SK-N-SH treated with all-trans-retinoic acid at 6 μM for 48 hours (cell line): Measurements from ENCODE around the gene ADAMTS10.

Source experiments
- ATAC-seq: fragments of 200-7000 bp; cut with Tn5 transposase; 3 replicates; pipeline ENCODE4 v1.9.1; 2020; ENCODE audit warnings: mild to moderate bottlenecking, moderate library complexity
- ARNTL ChIP-seq: fragments of 450-650 bp; formaldehyde crosslinking; IDR thresholded peaks from 2 replicates; pipeline ENCODE4 v1.5.0; 2020; ENCODE audit warnings: low read depth, mild to moderate bottlenecking, moderate library complexity, borderline replicate concordance
- BACH2 ChIP-seq: fragments of 250-450 bp; sonication (Bioruptor Pico); IDR thresholded peaks from 2 replicates; pipeline ENCODE4 v1.9.0; 2021; ENCODE audit warnings: mild to moderate bottlenecking, borderline replicate concordance
- CREB5 ChIP-seq: fragments of 250-450 bp; sonication (Bioruptor Pico); IDR thresholded peaks from 2 replicates; pipeline ENCODE4 v1.5.1; 2020; ENCODE audit warnings: low read depth, mild to moderate bottlenecking, moderate library complexity
- CSDC2 ChIP-seq: fragments of 250-450 bp; sonication (Bioruptor Pico); IDR thresholded peaks from 2 replicates; pipeline ENCODE4 v1.5.0; 2020; ENCODE audit warnings: mild to moderate bottlenecking, moderate library complexity
- CSRNP3 ChIP-seq: fragments of 250-450 bp; sonication (Bioruptor Pico); IDR thresholded peaks from 2 replicates; pipeline ENCODE4 v1.5.1; 2021; ENCODE audit warnings: mild to moderate bottlenecking, moderate library complexity
- ESRRG ChIP-seq: fragments of 250-450 bp; sonication (Bioruptor Pico); IDR thresholded peaks from 2 replicates; pipeline ENCODE4 v1.6.1; 2021; ENCODE audit warnings: mild to moderate bottlenecking
- ISL1 ChIP-seq: fragments of 250-450 bp; sonication (Bioruptor Pico); IDR thresholded peaks from 2 replicates; pipeline ENCODE4 v2.1.2; 2022; ENCODE audit warnings: mild to moderate bottlenecking, moderate library complexity
- PATZ1 ChIP-seq: fragments of 250-450 bp; sonication (Bioruptor Pico); IDR thresholded peaks from 2 replicates; pipeline ENCODE4 v1.8.0; 2020; ENCODE audit warnings: mild to moderate bottlenecking, moderate library complexity, borderline replicate concordance
- POU6F1 ChIP-seq: fragments of 250-450 bp; sonication (Bioruptor Pico); IDR thresholded peaks from 2 replicates; pipeline ENCODE4 v1.8.0; 2021; ENCODE audit warnings: low read depth, mild to moderate bottlenecking, moderate library complexity, borderline replicate concordance
- PPARA ChIP-seq: fragments of 250-450 bp; sonication (Bioruptor Pico); IDR thresholded peaks from 2 replicates; pipeline ENCODE4 v1.5.0; 2020; ENCODE audit warnings: mild to moderate bottlenecking, borderline replicate concordance
- RARB ChIP-seq: fragments of 250-450 bp; sonication (Bioruptor Pico); IDR thresholded peaks from 2 replicates; pipeline ENCODE4 v1.8.0; 2021; ENCODE audit warnings: mild to moderate bottlenecking, moderate library complexity
- TOX ChIP-seq: fragments of 250-450 bp; sonication (Bioruptor Pico); IDR thresholded peaks from 2 replicates; pipeline ENCODE4 v1.8.0; 2021; ENCODE audit warnings: mild to moderate bottlenecking, moderate library complexity, borderline replicate concordance
- TSHZ2 ChIP-seq: fragments of 250-450 bp; sonication (Bioruptor Pico); IDR thresholded peaks from 2 replicates; pipeline ENCODE4 v1.5.0; 2020; ENCODE audit warnings: mild to moderate bottlenecking, moderate library complexity
- ZC3H10 ChIP-seq: fragments of 250-450 bp; sonication (Bioruptor Pico); IDR thresholded peaks from 2 replicates; pipeline ENCODE4 v1.5.1; 2021; ENCODE audit warnings: mild to moderate bottlenecking, moderate library complexity
- ZNF565 ChIP-seq: fragments of 450-650 bp; formaldehyde crosslinking; conservative IDR thresholded peaks from 2 replicates; pipeline ENCODE4 v1.5.0; 2020; ENCODE audit warnings: low read depth, mild to moderate bottlenecking, moderate library complexity
- ZNF70 ChIP-seq: fragments of 450-650 bp; formaldehyde crosslinking; IDR thresholded peaks from 2 replicates; pipeline ENCODE4 v1.5.0; 2020; ENCODE audit warnings: mild to moderate bottlenecking, moderate library complexity
- ZNF8 ChIP-seq: fragments of 450-650 bp; formaldehyde crosslinking; IDR thresholded peaks from 2 replicates; pipeline ENCODE4 v1.5.0; 2020; ENCODE audit warnings: mild to moderate bottlenecking, moderate library complexity

Gene ADAMTS10

GRCh38 chr19:8600064-8600463, 10.5 kb downstream of the ADAMTS10 start:
- TF ChIP-seq ZNF8 (no peak), TOX (CRISPR knock-in tag) (no peak), ZNF70 (CRISPR knock-in tag) (no peak), ZNF565 (no peak), ZC3H10 (CRISPR knock-in tag) (no peak), ISL1 (CRISPR knock-in tag) (no peak), ARNTL (CRISPR knock-in tag) (no peak), PPARA (CRISPR knock-in tag) (no peak), CSDC2 (CRISPR knock-in tag) (no peak), TSHZ2 (CRISPR knock-in tag) (no peak), BACH2 (CRISPR knock-in tag) (no peak)
- TF ChIP-seq, all 23 proteins: peak for 0
- no peak for ATAC-seq

GRCh38 chr19:8596168-8596567, 14.3 kb downstream of the ADAMTS10 start:
- TF ChIP-seq RARB (CRISPR knock-in tag) (no peak), CREB5 (CRISPR knock-in tag) (no peak), POU6F1 (CRISPR knock-in tag) (no peak), ESRRG (CRISPR knock-in tag) (no peak), CSRNP3 (CRISPR knock-in tag) (no peak), PATZ1 (CRISPR knock-in tag) (no peak)
- no peak for ATAC-seq

- no peak for TF ChIP-seq ESRRG (CRISPR knock-in tag)
- no peak for TF ChIP-seq POU6F1 (CRISPR knock-in tag)
- no peak for TF ChIP-seq TOX (CRISPR knock-in tag)
- no peak for TF ChIP-seq BACH2 (CRISPR knock-in tag)
- TF ChIP-seq PPARA (CRISPR knock-in tag), result no peak
- TF ChIP-seq CREB5 (CRISPR knock-in tag), result no peak
- TF ChIP-seq ZC3H10 (CRISPR knock-in tag), result no peak
- no peak for TF ChIP-seq RARB (CRISPR knock-in tag)
These were observed 14.9 kb downstream of the ADAMTS10 start for GRCh38 chr19:8595651-8596050.

More at GRCh38 chr19:8595651-8596050, 14.9 kb downstream of the ADAMTS10 start:
- no peak for ATAC-seq
